Fibroblast of lung (primary cell): ENCODE measurements around the gene CUL1. TPM values are rescaled to one million over a fixed set of nuclear protein-coding genes. Genes with fewer than 3 reads are reported as not detected.

Experiments used
- DNase-seq, 2 donors: peaks; one replicate each; pipeline versions ENCODE4 v3.0.0 to v3.0.0-alpha.2; 2010; ENCODE audit warnings: low read depth in 2 of 2
- H2AFZ ChIP-seq: 2 replicates; pipeline ENCODE4 v1.5.1; 2012; ENCODE audit warnings: low read length, control low read depth, inconsistent platforms
- H3K27ac ChIP-seq: 2 replicates; pipeline ENCODE4 v1.5.1; 2011; ENCODE audit warnings: low read length, control low read depth; ENCODE audit not compliant: insufficient read depth
- H3K27me3 ChIP-seq: 2 replicates; pipeline ENCODE4 v1.5.1; 2011; ENCODE audit warnings: mild to moderate bottlenecking, low read length; ENCODE audit not compliant: control insufficient read depth, insufficient read depth
- H3K36me3 ChIP-seq: 2 replicates; pipeline ENCODE4 v1.5.1; 2011; ENCODE audit warnings: low read length; ENCODE audit not compliant: control insufficient read depth, insufficient read depth
- H3K4me1 ChIP-seq: 2 replicates; pipeline ENCODE4 v1.5.1; 2011; ENCODE audit warnings: low read length; ENCODE audit not compliant: control insufficient read depth, insufficient read depth; ENCODE audit errors: extremely low read depth
- H3K4me2 ChIP-seq: 2 replicates; pipeline ENCODE4 v1.5.1; 2011; ENCODE audit warnings: low read length, control low read depth; ENCODE audit not compliant: insufficient read depth; ENCODE audit errors: extremely low read depth
- H3K4me3 ChIP-seq, 4 experiments: fragments of 200-600 bp in 1 of 4; sonication (generic) in 1 of 4; replicated peaks in 1 of 4; 2 replicates each; pipeline ENCODE4 v1.5.1; 2011 to 2016; ENCODE audit warnings: low read length in 4 of 4, low read depth in 3 of 4, mild to moderate bottlenecking in 3 of 4, control low read depth in 2 of 4, inconsistent platforms in 1 of 4, mixed read lengths in 1 of 4; ENCODE audit not compliant: insufficient read depth in 1 of 4; ENCODE audit errors: control extremely low read depth in 1 of 4
- H3K79me2 ChIP-seq: 2 replicates; pipeline ENCODE4 v1.5.1; 2012; ENCODE audit warnings: mild to moderate bottlenecking, low read length, inconsistent platforms; ENCODE audit not compliant: control insufficient read depth, insufficient read depth
- H3K9ac ChIP-seq: 2 replicates; pipeline ENCODE4 v1.5.1; 2011; ENCODE audit warnings: mild to moderate bottlenecking, low read length, control low read depth; ENCODE audit not compliant: insufficient read depth
- H3K9me3 ChIP-seq: 2 replicates; pipeline ENCODE4 v1.5.1; 2012; ENCODE audit warnings: low read depth, low read length; ENCODE audit not compliant: control insufficient read depth, insufficient read depth
- H4K20me1 ChIP-seq: 2 replicates; pipeline ENCODE4 v1.5.1; 2011; ENCODE audit warnings: low read length; ENCODE audit not compliant: control insufficient read depth, insufficient read depth; ENCODE audit errors: extremely low read depth
- EZH2 ChIP-seq: IDR thresholded peaks from 2 replicates; pipeline ENCODE4 v1.5.1; 2012; ENCODE audit warnings: low read length, control low read depth, mild to moderate bottlenecking; ENCODE audit errors: missing control alignments
- polyA plus RNA-seq, 2 donors: library from polyadenylated mRNA; depleted of rRNA in 1 of 2; stranded (reverse) in 1 of 2; unstranded in 1 of 2; fragments of >200 nt; gene quantifications; 2 replicates each; pipeline ENCODE4 v1.2.1, GENCODE V29; 2011 to 2012; ENCODE audit warnings: missing spikeins in 1 of 2
- total RNA-seq: library from RNA; depleted of rRNA; stranded (reverse); fragments of >200 nt; gene quantifications from 2 replicates; pipeline ENCODE4 v1.2.1, GENCODE V29; 2014
- TF ChIP-seq, protein P1 (sequence below), 2 donors: IDR thresholded peaks in 1 of 2; conservative IDR thresholded peaks in 1 of 2; 1 replicate in 1 of 2; 2 replicates in 1 of 2; pipeline ENCODE4 v1.5.1; 2011 to 2012; ENCODE audit warnings: low read length in 2 of 2, control low read depth in 1 of 2, inconsistent platforms in 1 of 2, low read depth in 1 of 2, mild to moderate bottlenecking in 1 of 2

The CUL1 gene
- total and polyA plus RNA-seq, 2 donors (not counting 1 experiment from before 2014, with no cell fraction given), result 47.9 to 52.3 TPM

DNA sequence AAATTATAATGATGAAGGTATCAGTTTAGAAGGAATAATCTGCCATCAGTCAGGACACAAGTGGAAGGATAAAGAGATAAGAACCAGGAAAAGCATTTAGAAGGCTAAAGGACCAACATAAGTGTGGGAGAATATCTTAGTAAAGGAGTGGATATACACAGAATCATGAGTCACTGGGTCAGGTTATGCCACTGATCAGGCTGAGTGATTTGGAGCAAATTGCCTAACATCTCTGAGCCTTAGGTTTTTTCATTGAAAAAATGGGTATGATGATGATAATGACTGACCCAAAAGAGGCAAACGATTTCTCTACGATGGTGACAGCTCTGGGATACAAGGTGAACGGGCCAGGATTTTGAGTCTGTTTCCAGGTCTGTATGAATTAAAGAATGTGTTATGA lies 2.8 kb upstream of the CUL1 start:
- H3K9ac ChIP-seq, result no peak overlapping the region
- H2AFZ ChIP-seq, result no peak overlapping the region
- H3K27me3 ChIP-seq, result no peaks in the 10 kb centered on the region
- H3K4me3 ChIP-seq, result no peak overlapping the region
- TF ChIP-seq EZH2, result no peak
- TF ChIP-seq, protein P1, sequence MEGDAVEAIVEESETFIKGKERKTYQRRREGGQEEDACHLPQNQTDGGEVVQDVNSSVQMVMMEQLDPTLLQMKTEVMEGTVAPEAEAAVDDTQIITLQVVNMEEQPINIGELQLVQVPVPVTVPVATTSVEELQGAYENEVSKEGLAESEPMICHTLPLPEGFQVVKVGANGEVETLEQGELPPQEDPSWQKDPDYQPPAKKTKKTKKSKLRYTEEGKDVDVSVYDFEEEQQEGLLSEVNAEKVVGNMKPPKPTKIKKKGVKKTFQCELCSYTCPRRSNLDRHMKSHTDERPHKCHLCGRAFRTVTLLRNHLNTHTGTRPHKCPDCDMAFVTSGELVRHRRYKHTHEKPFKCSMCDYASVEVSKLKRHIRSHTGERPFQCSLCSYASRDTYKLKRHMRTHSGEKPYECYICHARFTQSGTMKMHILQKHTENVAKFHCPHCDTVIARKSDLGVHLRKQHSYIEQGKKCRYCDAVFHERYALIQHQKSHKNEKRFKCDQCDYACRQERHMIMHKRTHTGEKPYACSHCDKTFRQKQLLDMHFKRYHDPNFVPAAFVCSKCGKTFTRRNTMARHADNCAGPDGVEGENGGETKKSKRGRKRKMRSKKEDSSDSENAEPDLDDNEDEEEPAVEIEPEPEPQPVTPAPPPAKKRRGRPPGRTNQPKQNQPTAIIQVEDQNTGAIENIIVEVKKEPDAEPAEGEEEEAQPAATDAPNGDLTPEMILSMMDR (conservative IDR thresholded peaks at IDR 0.05 in 1 of 2, IDR thresholded peaks at IDR 0.05 in 1 of 2; ENCODE audit: low read depth in 1 of 2, low read length in 2 of 2), result no peak
- H3K9me3 ChIP-seq, result no peaks in the 10 kb centered on the region
- H3K4me2 ChIP-seq, result no peak overlapping the region
- no peak overlapping the region for H3K27ac ChIP-seq
- no peaks in the 10 kb centered on the region for H3K4me1 ChIP-seq
- H3K79me2 ChIP-seq, result peaks cover 20% of the 10 kb centered on the region
- H4K20me1 ChIP-seq, result no peaks in the 10 kb centered on the region
- H3K36me3 ChIP-seq, result no peaks in the 10 kb centered on the region
- no peak for DNase-seq

GRCh38 chr7:148696787-148697186 lies 1.9 kb upstream of the CUL1 start:
- H3K4me3 ChIP-seq, result no peak overlapping the region
- peaks cover 5% of the 10 kb centered on the region for H4K20me1 ChIP-seq
- H3K9ac ChIP-seq, result no peak overlapping the region
- no peak overlapping the region for H3K4me2 ChIP-seq
- H2AFZ ChIP-seq, result no peak overlapping the region
- H3K27me3 ChIP-seq, result no peaks in the 10 kb centered on the region
- H3K79me2 ChIP-seq, result peaks cover 29% of the 10 kb centered on the region
- DNase-seq, result no peak
- H3K27ac ChIP-seq, result no peak overlapping the region
- peaks cover 8% of the 10 kb centered on the region for H3K4me1 ChIP-seq
- no peaks in the 10 kb centered on the region for H3K9me3 ChIP-seq
- TF ChIP-seq EZH2, result no peak
- TF ChIP-seq, protein P1 (conservative IDR thresholded peaks at IDR 0.05 in 1 of 2, IDR thresholded peaks at IDR 0.05 in 1 of 2; ENCODE audit: low read depth in 1 of 2, low read length in 2 of 2), result no peak
- no peaks in the 10 kb centered on the region for H3K36me3 ChIP-seq

DNA sequence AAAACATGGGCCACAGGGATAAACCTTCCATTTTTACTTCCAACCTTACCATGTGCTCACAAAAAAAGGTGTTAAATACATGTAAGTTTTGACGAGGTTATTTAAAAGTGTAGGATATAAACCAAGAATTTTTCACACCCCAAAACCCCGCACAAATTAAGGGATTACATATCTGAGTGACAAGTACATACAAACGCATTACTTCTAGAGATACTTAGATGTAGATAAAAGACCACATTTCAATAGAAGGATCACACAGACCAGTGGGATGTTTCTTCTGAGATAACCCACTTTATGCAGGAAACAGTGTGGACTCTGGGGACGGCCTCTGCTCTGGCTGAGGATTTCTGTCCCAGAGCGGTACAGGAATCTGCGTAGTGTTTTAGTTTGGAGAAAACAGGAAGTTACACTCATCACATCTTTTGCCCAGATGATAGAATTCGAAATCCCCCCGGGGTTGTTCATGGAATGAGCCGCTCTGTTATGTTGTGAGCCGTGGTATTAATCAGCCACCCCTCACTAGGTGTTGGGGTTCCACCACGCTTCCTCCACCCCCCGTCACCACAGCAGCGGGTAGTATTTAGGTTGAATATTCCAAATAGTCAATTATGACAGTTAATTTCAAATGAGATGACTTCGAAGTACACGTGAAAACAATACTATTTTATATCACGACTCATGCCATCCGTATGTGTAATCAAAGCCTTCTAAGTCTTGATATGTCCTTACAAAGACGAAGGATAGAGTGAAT lies 1.3 kb upstream of the CUL1 start:
- H3K4me1 ChIP-seq, result peaks cover 8% of the 10 kb centered on the region
- H3K27ac ChIP-seq, result peak overlapping the region; percentile 91
- peak overlapping the region; percentile 73 for H3K4me2 ChIP-seq
- peak overlapping the region; percentile 5 for H2AFZ ChIP-seq
- peaks cover 35% of the 10 kb centered on the region for H3K79me2 ChIP-seq
- peak overlapping the region; percentile 70 to 81 (median 76) for H3K4me3 ChIP-seq
- H3K9me3 ChIP-seq, result no peaks in the 10 kb centered on the region
- TF ChIP-seq, protein P1 (conservative IDR thresholded peaks at IDR 0.05 in 1 of 2, IDR thresholded peaks at IDR 0.05 in 1 of 2; ENCODE audit: low read depth in 1 of 2, low read length in 2 of 2), result no peak
- TF ChIP-seq EZH2, result no peak
- no peak overlapping the region for H3K9ac ChIP-seq
- H4K20me1 ChIP-seq, result peaks cover 7% of the 10 kb centered on the region
- no peaks in the 10 kb centered on the region for H3K27me3 ChIP-seq
- H3K36me3 ChIP-seq, result no peaks in the 10 kb centered on the region
- peak; percentile 44 to 47 for DNase-seq
